Activated CD8-positive, alpha-beta memory T cell treated with anti-CD3 and anti-CD28 coated beads for 36 hours (primary cell): ENCODE measurements around the gene SEC24B. TPM values are rescaled to one million over a fixed set of nuclear protein-coding genes. Genes with fewer than 3 reads are reported as not detected.

Experiments used
- total RNA-seq, 2 experiments: library from RNA; stranded (reverse); gene quantifications; one replicate each; pipeline ENCODE4 v1.2.3, GENCODE V29; 2021

The SEC24B gene
- total RNA-seq, 2 experiments from 2014 or later: 27.7 to 28.5 TPM

Other genes with a start within 250 kb of the SEC24B start
- gene COL25A1, start 131.2 kb upstream of the SEC24B start, total RNA-seq: not detected
- 10 to 100 TPM; 65.5 to 66.3 TPM for gene MCUB, start 126.4 kb downstream of the SEC24B start, total RNA-seq